HG02623 (cell line): ENCODE data around the gene MYH6.
"Not testable (repeated sequence)": the region's sequence is repeated elsewhere in the genome, so short reads cannot be mapped to it uniquely, and the experiment has no call there.

Source experiments
- ATAC-seq: cut with Tn5 transposase; IDR thresholded peaks from one replicate; pipeline ENCODE4 v1.9.1; 2021; ENCODE audit warnings: moderate library complexity; ENCODE audit not compliant: unreplicated experiment

Gene MYH6

DNA sequence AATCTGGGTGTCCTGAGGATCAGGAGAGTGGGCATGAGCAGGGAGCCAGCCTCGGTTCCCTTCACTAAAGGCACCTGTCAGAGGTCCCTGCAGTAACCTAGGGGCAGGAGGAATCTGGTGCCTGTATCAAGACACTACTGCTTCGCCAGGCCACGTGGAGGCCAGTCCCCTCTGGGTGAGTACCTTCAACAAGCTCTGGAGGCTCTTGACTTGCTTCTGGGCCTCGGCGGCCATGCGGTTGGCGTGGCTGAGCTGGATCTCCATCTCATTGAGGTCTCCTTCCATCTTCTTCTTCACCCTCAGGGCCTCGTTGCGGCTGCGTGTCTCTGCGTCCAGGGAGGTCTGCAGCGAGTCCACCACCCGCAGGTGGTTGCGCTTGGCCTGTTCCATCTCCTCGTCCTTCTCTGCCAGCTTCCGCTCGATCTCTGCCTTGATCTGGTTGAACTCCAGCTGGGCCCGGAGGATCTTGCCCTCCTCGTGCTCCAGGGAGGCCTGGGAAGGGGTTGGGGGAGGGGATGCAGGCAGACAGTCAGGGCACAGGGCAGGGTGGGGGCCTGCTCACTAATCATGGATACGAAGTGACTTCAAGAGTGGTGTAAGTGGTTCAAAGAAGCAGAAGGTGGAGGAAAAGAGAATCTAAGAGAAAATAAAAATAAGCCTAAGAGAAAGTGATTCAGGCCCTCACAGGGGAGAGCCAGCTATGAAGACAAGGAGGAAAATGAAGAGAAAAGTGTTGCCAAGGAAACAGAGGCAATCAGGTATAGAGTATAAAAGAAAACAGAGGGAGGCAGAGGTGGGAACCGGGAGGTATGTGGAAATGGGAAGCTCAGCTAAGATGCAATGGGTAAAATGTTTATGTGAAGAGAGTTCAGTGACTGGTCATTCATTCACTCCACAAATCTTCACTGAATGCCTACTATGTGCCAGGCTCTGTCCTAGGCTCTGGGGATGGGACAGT is 8.0 kb upstream of the MYH6 start:
- no peak for ATAC-seq

DNA sequence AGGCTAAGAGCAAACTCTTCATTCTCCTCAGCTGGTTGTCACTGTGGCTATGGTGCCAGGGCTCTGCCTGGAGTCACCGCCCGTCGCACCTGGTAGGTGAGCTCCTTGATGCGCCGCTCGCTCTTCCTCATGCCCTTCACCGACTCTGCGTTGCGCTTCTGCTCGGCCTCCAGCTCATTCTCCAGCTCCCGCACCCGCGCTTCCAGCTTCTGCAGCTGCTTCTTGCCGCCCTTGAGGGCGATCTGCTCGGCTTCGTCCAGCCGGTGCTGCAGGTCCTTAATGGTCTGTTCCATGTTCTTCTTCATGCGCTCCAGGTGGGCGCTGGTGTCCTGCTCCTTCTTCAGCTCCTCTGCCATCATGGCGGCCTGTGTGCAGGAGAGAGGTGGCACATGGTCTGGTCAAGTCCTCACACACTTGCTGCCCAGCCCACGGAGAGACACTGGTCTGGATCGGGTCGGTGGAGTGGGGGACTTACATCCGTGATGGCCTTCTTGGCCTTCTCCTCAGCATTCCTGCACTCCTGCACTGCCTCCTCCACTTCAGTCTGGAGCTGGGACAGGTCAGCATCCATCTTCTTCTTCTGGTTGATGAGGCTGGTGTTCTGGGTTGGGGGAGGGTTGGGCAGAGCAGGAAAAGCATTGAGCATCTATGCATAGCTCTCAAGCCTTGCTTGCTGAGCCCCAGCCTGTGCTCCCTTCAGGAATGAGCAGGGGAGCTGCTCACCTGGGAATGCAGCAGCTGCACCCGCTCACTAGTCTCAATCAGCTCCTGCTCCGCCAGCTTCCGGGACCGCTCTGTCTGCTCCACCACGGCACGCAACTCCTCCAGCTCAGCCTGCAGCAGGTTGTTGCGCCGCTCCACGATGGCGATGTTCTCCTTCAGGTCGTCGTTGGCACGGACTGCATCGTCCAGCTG is 7.1 kb upstream of the MYH6 start:
- ATAC-seq: no peak

DNA sequence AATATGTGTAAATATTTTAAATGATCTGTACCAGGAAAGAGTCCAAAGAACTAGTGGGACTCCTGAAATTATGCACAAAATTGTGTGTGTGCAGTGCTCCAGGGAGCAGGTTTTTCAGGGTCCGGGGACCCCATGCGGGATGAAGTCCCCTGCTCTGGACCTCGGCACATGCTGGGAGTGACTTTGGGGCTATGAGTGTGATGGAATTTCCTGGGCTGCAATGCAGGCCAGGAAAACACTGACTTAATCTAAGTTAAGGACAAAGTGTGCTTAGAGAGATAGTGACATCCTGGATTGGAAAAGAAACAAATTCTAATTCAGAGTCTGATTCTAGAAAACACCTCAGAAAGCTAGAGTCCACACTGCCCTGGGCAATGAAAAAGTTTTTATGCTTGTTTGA is 6.2 kb upstream of the MYH6 start:
- ATAC-seq: no peak

DNA sequence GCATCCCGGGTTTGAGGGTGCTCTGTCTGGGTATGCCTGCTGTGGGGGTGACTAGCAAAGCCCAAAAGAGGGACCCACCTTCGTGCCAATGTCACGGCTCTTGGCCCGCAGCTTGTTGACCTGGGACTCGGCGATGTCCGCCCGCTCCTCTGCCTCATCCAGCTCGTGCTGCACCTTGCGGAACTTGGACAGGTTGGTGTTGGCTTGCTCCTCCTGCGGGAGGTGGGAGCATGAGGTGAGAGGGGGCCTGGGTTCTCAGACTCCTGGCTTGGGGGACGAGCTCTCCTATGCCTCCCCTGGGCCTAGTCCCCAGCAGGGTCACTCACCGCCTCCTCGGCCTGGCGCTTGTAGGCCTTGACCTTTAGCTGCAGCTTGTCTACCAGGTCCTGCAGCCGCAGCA is 5.6 kb upstream of the MYH6 start:
- no peak for ATAC-seq

DNA sequence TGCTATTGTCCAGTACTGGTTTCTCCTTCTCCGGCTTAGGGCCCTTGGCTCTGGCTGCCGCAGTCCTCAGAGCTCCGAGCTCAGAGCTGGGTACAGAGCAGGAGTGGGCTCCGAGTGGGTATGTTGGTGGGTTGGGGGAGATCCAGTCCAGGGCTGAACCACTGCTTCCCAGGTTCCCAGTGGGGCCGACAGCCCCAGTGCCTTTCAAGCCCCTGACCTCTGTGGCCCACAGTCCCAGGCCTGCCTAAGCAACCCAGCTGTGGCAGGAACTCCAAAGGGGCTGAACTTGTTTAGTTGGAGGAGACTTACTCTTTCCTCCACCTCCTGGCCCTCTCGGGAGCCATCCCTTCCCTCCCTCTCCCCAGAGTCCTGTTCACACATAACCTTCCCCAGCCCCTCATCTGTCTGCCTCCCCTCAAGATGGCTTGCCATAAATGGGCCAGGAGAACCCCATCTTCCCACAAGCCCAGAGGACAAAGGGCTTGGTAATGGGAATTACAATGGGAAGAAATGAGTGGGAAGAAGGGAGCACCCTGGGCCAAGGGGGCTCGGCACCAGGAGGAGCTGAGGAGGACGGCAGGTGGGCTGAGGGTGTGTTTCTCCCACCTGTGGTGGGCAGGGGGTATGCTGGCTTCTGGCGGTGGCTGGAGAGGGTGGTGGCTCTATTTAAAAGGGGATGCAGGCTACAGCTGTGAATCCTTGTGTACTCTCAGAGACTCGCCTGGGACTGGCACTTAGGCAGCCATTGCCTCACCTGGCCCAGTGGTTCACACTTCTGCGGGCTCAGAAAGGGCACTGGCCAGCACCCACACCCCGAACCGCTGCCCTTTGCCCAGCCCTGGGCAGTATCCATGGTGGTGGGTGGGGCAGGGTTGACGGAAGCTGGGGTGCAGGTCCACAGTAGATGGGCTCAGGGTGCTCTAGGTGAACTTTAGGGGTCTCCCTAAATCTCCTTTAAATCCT is 3.8 kb upstream of the MYH6 start:
- ATAC-seq: no peak

DNA sequence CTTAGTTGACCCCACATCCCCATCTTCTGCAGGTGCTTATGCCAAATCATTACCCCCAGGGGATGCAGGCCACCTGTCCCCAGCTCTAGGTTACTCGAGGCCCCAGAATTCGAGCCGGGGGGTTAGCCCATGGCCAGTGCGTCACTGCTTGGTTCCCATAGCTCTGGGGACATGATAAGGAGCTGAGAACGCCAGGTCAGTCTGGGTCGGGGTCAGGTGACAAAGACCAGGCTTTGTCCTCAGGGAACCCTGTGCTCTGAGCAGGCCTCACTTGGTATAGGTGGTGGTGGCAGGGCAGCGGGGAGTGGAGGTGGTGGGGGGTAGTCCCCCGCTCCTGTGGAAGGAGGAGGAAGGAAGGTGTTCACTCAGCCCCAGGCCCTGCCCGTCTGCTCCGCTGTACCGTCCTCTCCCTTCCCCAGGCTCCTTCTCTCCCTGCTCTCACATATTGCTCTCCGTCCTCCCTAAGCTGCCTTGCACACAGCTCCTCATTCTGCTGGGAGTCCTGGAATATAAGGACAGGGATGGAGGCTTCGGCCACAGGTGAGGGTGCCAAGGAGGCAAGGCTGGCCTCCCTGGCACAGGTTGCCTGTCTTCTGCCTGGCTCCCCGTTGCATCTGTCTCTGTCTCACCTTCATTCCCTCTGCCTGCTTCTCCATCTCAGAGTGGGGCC is 2.0 kb upstream of the MYH6 start:
- no peak for ATAC-seq

DNA sequence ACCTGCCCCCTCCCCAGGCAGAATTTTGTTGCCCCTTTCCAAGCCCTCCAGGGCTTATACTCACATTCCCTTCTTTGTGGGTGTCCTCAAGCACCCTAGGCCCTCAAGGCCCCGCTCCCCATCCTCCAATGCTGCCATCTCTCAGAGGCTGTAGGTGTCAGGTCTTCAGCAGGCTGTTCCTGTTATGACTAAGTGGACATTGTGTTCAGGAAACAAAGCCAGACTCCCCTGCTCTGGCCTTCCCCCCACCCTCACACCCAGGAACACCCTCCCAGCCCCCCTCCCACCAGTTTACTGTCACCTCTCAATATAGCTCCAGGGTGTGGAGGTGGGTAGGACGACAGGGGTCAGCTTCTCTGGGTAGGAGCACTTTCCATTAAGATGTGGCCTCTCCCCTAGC is 1.4 kb upstream of the MYH6 start:
- no peak for ATAC-seq

DNA sequence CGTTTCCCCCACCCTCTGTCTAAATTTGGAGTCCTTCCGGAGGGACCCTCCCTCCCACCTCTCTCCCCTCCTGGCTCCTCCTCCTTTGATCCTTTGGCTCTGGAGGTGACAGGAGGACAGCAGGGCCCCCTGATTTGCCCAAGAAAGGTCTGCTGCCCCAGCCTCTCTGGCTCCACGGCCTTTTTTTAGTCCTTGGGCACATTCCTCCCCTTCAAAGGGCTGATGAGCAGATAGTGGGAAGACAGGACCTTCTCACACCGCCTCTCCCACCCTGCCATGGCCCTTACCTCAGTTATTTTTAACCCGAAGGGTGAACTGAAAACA is 196 bp upstream of the MYH6 start:
- no peak for ATAC-seq

DNA sequence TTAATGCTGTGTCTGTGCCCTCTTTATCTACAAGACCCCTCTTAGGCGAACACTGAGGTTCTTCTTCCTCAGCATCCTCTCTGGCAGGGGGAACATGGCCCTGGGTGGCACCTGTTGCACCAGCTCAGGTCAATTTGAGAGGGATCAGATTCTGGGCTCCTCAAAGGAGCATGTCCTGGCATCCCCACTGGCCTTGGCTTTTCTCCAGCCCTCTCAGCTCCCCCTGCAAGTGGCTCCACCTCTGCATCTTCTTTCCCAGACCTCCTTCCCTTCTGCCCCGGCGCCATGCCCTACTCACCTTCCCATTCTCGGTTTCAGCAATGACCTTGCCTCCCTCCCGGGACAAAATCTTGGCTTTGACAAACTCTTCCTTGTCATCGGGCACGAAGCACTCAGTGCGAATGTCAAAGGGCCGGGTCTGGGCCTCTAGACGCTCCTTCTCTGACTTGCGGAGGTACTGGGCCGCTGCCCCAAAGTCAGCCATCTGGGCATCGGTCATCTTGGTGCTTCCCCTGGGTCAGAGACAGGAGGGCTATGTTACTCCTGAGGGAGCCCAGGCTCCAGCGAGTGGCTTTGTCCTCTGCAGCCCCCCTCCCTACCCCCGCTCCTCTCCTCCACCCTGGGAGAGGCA is 1.2 kb downstream of the MYH6 start:
- no peak for ATAC-seq

DNA sequence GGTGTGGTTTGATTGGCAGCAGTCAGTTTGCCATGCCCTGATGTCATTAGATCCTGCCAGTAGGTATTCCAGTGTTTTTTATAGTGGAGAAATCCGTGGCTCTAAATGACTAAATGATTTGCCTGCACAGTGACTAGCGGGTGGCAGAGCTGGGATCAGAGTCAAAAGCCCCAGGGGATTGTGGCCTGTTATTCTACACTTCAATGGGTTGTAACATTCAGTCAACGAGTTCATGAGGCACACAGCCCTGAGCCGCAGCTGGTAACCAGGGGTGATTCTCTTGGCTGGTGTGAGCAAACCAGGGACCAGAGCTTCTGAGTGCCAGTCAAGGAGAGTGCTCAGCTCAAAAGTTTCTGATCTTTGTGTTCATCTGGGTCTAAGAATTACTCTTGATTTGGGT is 1.8 kb downstream of the MYH6 start:
- ATAC-seq: no peak

DNA sequence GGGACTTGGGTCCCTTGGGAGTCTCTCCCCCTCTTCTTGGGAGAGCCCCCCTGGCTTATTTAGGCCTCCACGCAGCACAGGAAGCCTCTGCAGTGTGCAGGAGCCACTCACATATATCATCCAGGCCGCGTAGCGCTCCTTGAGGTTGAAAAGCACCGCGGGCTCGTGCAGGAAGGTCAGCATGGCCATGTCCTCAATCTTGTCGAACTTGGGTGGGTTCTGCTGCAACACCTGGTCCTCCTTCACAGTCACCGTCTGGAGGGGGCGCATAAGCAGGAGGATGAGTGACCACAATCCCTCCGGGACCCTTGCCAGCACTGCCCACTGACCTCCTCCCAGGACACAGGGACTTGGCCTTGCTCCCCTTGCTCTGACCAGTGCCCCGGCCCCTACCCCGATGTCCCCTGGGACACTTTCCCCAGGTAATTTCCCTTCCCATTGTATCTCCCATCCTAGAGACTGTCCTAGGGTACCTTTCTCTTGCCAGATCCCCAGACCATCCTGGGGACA is 2.5 kb downstream of the MYH6 start:
- no peak for ATAC-seq

DNA sequence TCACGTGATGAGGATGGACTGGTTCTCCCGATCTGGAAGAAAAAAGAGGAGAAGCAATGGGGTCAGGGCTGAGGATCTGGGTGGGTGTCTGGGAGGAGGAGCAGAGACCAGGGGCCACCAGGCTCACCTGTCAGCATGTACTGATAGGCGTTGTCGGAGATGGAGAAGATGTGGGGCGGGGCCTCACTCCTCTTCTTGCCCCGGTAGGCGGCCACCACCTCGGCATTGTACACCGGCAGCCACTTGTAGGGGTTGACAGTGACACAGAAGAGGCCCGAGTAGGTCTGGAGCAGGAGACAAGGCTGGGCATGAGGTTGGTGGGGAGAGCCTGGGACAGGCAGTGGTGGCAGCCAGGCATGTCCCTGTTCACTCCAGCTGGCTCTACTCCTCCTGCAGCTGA is 3.0 kb downstream of the MYH6 start:
- ATAC-seq: no peak

DNA sequence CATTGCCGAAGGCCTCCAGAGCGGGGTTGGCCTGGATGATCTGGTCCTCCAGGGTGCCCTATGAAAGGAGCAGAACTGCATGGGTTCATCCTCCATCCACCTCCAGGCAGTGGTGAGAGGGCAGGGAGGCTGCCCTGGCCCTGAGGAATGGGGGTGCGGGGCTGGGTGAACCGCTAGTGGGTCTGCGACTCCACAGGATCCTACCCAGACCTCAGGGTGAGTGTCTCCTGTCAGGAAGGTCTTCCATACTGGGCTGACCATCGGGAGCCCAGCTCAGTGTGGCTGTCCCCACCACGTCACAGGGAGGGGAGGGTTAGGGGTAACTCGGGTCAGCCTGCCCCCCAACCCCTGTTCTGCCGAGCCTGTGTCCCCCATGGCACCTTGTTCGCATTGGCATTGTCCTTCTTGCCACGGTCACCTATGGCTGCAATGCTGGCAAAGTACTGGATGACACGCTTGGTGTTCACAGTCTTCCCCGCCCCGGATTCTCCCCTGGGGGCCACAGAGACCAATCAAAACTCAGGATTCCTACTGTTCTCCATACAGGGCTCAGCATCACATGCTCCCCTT is 3.7 kb downstream of the MYH6 start:
- no peak for ATAC-seq

DNA sequence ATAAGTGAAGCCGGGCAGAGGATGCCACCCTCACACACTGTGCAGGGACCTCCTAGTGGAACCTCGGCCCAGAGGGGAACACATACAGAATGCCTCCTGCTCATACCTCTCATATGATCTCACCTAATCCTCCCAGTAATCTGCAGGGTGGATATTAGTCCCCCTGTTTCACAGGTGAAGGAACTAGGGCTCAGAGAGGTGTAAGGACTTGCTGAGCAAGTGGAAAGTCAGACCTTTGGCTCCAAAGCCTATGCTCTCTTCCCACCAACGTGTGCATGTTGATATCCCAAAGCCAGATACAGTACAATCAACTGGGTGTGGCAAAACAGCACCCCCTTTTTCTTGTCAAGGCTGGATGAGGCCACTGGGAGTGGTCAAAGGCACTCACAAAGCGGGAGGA is 4.2 kb downstream of the MYH6 start:
- ATAC-seq: no peak

DNA sequence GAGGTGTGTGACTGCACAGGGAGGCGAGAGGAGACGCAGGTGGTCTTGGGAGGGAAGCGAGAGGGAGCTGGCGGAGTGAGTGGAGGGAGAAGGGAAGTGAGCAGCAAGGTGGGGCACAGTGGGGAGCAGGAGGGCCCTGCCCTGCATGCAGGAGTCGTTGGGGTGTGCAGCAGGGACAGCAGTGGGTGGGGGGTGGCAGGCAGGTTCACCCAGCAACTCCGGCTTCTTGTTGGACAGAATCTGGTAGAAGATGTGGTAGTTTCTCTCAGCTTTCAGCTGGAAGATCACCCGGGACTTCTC is 5.0 kb downstream of the MYH6 start:
- no peak for ATAC-seq

DNA sequence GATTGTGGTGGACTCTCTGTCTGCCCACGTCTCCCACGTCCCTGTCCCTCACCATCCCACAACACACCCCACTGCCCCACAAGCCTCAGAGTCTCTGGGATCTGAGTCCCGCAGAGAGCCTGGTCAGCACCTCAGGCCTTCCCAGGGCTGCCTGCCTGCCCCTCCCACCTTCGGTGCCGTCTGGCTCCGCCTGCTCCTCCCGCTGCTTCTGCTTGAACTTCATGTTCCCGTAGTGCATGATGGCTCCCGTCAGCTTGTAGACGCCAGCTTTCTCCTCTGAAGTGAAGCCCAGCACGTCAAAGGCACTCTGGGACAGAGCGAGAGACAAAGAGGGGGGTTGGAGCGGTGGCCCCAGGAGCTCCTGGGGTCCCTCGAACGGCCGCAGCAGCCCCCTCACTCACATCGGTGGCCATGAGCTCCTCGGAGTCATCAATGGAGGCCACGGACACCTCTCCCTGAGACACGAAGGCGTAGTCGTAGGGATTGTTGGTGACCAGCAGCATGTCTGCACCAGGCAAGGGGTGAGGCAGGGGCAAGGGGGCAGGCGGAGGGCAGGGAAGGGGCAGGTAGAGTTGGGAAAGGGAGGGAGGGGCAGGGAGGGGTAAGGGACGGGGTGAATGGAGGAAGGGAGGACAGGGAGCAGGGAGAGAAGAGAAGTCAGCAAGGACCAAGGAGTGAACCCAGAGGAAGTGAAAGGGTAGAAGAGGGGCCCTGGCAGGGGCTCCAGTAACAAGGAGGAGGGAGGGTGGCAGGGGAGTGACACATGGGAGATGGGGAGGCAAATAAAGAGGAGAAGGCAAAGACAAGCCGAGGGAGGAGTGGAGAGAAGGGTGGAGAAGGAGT is 5.6 kb downstream of the MYH6 start:
- no peak for ATAC-seq

DNA sequence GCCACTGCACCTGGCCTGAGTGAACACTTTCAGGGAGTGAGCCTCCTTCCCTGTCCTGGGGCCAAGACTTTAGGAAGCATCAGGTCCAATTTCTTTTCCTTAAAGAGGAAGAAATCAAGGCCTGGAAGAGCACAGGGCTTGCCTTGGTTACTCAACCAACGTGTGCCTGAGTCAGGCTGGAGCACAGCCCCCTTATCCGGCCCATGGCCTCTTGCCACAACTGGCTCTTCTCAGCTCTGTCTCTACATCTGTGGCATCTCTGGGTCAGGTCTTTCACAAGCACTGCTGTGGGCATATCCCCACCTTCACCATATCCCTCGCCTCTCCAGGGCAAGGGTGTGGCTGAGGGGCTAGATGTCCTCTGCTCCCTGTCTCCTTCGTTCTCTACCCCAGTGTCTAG is 6.8 kb downstream of the MYH6 start:
- ATAC-seq: no peak

DNA sequence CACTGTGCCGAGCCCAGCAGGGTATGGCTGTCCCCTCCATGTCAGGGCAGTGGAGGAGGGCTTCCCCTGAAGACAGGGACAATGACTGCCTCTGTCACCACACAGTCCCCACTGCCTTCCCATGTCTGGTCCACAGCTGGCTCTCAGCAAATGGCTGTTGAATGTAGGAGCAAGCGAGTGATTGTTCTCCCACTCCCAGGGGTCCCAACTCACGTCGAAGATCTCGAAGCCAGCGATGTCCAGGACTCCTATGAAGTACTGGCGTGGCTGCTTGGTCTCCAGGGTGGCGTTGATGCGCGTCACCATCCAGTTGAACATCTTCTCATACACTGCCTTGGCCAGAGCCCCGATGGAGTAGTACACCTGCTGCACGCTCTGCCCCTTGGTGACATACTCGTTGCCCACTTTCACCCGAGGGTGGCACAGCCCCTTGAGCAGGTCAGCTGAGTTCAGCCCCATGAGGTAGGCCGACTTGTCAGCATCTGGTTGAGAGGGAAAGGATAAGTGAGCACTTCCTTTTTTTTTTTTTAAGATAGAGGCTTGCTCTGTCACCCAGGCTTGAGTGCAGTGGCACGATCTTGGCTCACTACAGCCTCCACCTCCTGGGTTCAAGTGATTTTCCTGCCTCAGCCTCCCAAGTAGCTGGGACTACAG is 7.5 kb downstream of the MYH6 start:
- ATAC-seq: not testable (repeated sequence)
